ENCODE measurements around the gene MAGI1.
A peak's percentile ranks its signal among the peaks of the same experiment; 100 is the strongest.

MAGI1 gene

DNA sequence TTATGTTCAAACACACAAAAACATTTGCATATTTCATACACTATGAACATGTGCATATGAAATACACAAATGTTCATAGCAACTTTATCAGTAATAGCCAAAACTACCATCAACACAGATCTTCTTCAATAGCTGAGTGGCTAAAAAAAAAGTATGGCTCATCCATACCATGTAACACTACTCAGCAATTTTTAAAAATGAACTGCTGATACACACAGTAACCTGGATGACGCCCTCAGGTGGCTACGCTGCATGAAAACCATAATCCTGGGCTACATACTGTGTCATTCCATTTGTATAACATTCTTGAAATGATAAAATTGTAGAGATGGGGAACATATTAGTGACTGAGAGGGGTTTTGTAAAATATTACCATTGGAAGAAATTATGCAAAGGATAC lies 243.6 kb downstream of the MAGI1 start:
- DNase-seq (ENCODE audit: low spot score): no peak

DNA sequence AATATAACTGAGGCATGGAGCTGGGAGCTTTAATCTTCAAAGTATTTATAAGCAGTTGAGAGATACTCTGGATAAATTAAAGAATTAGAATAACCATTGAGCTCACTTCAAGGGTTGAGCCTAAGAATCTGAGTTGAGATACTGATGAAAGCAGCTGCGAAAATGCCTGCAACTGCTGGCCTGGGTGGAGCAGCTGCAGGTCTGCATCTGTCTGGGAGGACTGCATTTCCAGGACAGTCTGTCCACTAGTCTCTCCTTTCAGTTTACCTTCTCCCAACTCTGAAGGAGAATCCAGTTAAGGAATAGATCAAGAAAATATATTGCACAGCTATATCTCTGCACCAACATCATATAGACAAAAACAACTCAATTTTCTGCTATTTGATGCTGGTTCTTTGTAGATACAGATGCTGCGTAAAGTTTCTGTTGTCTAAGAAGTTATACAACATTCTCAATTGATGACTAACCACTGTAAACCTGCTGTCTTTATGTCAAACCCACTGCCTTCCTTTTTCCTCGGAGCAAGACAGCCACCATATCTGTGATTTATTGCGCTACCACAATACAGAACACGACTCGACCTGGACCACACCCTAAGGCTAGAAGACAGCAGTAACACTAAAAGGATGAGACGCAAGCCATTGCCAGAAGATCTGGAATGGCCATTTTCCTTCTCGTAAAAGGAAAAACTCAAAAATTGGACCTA lies 245.1 kb downstream of the MAGI1 start:
- no peak for DNase-seq (ENCODE audit: low spot score)

DNA sequence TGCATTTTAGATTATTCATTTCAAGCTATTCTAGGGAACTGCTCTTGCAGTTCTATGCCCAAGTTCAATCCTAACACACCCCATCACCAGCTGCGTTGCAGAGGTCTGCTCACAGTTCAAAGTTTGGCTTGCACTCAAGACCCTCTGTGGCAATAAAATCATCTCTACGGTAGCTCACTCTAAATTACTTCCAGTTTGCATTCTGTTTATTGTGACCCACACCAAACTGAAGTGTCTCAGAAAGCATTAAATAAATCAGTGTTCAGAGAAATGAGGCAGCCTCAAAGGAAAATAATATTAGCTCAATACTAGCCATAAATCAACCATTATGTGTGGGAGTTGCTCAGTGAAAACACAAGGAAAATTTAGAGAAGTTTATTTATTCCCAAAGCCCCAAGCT lies 250.3 kb downstream of the MAGI1 start:
- no peak for DNase-seq (ENCODE audit: low spot score)

DNA sequence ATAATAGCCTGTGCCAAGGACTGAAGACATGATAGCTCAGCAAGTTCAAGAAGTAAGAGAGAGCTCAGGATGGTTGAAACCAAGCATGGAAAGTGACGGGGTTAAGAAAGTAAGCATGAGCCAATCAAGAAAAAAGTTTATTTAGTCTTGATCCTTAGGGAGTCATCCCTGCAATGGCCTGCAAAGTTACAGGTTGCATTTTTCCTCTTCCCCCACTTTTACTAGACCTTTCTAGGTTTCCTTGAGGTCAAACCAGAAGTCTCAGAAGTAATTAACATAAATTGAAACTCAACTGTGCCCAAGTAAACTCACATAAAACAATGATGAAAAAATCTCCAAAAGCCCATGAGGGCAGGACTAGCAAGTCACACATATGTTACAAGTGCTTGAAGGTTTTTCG lies 250.9 kb downstream of the MAGI1 start:
- DNase-seq (ENCODE audit: low spot score): no peak

DNA sequence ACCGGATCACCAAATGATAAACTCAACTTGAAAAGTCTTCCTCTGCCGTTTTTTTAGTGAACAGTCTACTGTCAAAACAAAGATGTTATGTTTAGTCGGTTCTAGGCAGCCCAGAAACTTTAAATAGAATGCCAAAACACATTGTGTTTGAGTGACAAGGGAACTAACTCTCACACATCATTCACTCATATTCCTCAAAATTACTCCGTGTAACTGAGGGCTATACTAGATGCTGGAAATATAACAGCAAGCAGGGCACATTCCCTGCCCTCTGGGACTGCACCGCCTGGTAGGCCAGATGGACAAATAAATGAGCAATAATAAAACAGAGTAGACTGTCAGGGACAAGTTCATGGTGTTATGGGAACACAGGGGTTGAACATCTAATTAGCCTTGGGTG lies 251.4 kb downstream of the MAGI1 start:
- no peak for DNase-seq (ENCODE audit: low spot score)

DNA sequence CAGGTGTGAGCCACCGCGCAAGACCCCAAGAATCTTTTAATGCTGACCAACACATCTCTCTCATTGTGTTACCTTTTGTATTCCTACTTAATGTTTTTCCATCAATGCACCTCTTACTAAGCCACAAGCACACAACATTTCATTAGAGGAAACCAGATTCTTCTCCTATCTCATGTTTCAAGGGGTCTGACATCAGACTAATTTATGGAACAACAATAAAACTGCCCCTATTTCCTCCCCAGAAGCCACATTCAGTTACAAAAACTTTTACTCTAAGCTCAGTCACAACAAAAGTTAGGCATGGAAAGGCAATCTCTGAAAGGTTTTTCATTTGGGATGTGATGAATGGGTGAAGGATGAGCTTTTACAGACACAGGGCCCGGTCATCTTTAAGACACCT lies 251.8 kb downstream of the MAGI1 start:
- no peak for DNase-seq (ENCODE audit: low spot score)

DNA sequence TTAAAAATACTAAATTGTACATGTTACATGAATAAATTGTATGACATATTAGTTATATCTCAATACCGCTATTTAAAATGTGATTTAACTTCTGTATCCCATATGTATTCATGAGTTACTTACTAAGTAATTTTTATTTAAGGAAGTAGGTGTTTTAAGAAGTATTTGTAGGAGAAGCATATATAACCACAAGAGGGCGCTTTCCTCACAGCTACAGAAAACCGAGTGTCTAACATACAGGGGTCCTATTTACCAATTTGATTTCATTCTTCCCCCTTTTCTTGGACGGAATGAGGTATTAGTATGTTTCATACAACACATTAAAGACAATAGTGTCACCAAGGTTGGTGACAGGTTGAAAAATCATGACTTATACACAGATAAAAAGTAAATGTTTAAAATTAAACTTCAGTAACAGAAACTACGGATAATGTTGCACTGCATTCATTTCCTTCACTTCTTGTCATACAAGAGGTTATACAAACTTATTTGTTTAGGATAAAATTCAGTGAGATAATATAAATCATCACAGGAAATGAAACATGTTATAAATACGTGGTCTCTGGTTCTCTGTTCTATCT lies 253.6 kb downstream of the MAGI1 start:
- peak; percentile 30 for DNase-seq (ENCODE audit: low spot score)

DNA sequence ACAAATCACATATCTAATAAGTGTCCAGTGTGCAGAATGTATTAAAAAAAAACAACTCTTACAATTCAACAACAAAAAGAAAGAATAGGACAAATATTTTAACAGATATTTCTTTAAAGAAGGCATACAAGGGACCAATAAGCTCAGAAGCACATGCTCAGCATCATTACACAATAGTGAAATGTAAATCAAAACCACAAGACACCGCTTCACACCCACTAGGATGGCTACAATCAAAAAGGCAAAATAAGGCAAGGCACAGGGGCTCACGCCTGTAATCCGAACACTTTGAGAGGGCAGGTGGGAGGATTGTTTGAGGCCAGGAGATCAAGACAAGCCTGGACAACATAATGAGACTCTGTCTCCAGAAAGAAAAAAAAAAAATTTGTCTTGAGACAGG lies 255.6 kb downstream of the MAGI1 start:
- DNase-seq (ENCODE audit: low spot score): no peak

DNA sequence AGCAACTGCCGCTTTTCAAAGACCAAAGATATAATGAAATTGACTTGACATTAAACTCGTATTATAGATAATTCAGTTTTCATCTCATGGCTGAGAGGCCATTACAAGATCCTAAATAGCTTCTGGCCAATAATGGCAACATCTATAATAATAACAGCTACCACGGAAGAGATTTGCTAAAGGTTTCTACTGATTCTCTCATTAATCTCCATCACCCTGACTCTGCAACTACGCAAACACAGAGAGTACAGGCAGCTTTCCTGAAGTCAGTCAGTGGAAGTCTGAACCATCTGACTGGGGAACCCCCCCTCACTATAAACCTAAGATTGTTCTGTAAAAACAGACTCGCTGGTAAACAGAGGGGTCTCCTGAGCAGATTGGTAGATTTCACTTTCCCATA lies 257.1 kb downstream of the MAGI1 start:
- DNase-seq (ENCODE audit: low spot score): no peak

DNA sequence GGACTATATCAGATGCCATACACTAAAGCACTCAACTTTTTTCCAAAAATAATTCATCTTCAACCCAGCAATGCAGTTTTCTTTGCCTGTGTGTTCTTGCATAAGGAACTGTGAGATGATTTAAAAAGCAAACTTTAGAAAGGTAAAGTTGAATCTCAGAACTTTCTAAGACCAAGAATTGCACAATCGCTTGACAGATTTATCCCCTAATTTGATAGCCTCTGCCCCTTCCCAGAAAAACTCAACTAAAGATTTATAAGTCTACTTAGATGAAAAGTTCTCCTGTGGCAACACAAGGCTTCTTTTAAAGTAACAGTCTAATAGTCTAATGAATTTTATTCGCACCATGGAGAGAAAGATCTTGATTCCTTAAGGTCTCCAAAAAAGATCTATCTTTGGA lies 259.3 kb downstream of the MAGI1 start:
- DNase-seq (ENCODE audit: low spot score): no peak

DNA sequence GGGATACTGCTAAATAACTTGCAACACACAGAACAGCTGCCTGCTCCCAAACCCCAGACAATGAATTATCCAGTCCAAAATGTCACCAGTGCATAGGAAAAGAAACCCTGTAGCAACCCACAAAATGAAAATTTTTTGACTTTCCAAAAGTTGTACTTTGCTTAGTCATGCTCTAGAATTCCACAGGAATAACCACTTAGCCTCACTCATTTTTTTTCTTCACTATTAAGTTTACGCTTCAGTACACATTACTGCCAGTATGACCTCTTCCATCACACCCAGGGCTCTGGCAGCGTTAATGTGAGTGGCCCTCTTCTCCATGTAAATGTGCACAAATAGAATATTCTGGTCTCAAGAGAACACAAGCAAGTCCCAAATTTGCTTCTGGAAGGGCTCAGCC lies 259.8 kb downstream of the MAGI1 start:
- no peak for DNase-seq (ENCODE audit: low spot score)

DNA sequence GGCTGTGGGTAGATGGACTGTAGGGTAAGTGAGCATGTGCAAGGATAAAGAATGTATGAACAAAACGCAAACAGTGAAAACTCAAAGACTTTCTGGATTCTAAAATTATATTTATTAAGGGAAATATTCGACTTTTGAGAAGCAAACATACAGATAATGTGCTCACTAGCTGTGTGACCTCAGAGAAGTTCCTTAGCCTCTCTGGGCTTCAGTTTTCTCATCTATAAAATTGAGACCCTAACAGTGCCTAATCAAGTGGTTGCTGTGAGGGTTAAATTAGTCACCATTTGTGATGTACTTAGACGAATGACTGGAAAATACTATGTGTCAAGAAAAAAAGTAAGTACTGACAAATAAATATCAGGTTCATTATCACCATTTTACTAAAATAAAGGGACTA lies 261.7 kb downstream of the MAGI1 start:
- no peak for DNase-seq (ENCODE audit: low spot score)

DNA sequence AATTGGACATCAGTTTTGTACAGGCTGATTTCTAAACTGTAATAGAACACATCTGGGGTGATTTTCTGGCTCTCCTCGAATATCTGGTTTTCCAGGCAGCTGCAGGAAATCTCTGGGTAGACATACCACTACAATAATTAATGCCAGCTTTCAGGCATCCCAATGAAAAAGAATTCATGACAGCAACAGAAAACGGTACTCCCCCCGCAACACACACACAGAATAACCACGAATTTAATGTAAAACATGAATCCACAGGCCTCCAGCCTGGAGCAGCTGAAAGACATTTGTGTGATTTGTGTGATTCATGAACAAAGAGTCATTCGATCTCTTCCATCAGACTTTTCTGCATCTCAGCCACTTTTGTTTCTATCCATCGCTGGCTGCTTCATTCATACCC lies 262.2 kb downstream of the MAGI1 start:
- no peak for DNase-seq (ENCODE audit: low spot score)

DNA sequence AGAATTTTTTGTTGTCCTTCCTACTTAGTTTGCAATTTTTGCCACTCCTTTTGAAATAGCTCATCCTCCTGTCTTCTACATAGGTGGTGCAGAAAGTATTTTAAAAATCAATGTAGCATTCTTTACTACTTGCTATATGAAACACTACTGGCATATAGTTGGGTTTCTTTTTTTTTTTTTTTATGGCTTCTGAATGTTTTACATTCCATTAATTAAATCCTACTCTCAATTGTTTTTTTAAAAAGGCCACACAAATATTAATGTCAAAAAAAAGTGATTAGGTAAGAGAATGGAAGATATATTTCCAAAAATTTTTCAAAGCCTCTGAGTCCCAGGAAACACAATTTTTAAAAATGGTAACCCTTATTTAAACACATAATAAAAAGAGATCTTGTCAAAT lies 262.6 kb downstream of the MAGI1 start:
- no peak for DNase-seq (ENCODE audit: low spot score)

DNA sequence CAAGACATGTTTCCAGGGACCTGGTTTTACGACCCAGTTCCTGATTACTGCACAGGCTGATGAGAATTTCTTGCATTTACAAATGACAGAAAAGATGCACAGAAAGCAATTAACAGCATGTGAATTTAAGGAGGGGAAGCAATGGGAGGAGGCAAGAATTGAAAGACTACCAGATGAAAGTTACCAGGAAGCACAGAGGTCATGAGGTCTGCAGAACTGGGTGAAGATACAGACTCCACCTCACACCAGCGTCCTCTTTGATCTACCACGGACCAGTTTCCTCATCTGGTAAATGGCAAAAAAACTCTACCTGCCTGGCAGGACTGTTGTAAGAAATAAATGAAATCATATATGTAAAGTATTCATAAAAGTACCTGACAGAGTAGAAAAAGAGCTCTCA lies 266.0 kb downstream of the MAGI1 start:
- DNase-seq (ENCODE audit: low spot score): no peak

DNA sequence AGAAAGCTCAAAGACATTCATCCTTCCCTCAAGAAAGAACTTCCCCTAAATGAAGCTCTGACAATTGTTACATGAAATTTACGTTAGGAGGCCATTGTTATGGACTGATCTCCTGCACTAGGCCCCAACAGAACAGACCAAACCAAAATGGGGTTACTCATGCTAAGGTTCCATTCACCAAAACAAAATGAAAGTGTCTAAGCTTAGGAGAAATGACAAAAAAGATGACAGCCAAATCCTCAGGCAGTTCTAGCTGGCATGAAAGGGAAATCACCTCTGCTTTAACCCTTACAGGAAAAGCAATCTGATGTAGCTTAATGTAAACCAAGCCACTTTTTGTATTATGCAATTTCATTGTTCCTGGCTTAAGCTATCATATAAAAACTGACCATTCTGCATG lies 271.2 kb downstream of the MAGI1 start:
- no peak for DNase-seq (ENCODE audit: low spot score)

DNA sequence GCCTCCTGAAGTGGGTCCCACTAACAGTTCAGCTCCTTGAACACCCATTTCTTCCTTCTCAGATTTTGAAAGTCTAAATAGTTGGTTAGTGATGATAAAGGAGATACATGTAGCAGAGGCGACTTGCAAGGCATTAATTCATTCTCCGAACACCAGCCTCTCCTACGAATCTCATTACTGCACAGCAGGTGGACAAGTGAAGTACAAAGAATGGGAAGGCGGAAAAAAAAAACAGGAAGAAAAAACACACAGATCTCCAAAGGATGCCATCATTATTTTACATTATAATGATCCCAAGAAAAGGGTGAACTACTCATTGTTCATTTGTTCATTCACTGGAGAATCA lies 276.5 kb downstream of the MAGI1 start:
- DNase-seq (ENCODE audit: low spot score): no peak

DNA sequence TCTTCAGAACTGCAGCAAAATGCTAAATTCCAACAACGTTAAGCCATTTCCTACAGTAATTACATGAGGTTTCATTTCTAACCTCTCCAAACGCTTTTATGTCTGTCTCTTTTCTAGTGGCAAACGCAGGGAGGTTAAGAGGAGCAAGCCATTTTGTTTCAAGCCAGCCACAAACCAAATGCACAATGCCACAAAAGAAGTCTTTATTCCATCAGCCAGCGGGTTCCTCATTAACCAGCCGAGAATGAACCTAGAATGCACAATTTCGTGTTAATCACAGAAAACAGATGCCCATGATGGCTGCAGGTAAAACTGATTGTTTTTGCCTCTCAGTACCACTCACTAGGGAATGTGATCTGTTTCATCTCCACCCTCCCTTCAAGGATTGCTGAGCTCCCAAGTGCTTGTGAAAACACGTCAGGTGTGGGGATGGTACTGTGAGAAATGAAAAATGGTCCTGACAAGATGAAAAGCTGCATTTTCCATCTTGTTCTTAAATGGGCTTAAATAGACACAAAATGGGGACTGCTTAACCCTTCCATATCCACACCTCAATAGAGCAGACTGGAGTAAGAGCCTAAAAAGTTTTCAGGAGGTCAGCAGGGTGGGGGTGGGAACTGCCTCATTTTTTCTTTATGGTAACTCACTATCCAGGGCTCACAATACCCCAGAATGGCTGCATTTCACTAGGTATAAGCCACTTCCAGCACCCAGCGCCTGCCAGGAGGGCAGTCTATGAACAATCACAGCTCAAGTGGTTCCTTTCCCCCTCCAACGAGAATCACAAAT lies 277.1 kb downstream of the MAGI1 start:
- no peak for DNase-seq (ENCODE audit: low spot score)

DNA sequence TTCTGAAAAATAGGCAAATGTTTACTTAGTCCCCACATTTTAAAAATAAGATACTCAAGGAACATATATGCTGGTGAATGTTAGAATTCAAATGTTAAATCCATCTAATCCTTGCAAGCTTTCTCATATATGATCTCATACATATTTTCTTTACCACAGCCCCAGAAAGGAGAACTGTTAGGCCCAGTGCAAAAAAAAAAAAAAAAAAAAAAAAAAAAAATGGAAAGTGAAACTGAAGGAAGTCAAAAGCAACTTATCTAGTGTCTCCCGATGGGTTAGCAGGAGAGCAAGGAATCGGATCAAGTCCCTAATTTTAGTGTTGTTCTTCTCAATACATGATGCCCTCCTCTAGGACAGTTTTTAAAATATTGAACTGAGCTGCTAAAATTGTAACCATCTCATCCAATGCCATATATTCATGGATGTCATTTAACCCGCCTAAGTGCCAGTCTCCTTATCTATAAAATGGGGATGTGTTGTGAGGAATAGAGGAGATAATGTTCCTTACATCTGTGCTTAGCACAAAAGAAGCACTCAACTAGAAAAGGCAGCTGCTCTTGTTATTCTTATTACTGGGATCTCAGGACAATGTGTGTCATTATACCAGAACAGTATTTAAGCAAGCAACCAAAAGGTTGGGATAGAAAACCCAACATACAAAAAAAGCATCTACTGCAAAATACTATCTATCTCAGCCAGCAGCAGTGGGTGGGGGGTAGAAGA lies 279.7 kb downstream of the MAGI1 start:
- DNase-seq (ENCODE audit: low spot score): no peak

DNA sequence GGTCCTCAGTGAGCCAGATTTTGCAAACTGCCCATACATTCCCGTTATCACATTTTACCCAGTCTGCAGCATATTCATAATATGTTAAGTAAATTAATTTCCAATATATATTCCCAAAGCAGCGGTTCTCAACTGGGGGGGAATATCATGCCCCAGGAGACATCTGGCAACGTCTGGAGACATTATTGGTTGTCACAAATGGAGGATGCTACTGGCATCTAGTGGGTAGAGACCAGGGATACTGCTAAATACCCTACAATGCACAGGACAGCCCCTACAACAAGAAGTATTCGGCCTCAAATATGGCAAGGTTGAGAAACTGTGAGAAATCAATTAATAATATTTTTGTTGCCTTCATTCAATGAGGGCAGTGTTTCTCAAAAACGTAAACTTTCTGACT lies 280.3 kb downstream of the MAGI1 start:
- no peak for DNase-seq (ENCODE audit: low spot score)

DNA sequence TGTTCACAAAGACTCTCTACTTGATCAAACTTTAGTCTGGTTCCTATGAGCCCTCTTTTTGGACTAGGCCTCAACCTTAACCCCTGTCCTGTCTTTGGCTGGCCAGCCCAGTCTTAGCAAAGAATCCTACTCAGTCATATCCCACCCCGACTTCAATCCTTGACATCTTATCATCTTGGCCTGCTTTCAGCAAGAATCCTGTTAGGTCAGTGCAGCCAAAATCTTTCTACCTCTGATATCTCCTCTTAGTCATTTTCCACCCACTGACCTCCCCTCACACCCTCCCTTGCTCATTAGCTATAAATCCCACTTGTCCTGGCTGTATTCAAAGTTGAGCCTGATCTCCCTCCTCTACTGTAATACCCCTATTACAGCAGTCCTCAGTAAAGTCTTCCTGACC lies 286.1 kb downstream of the MAGI1 start:
- DNase-seq (ENCODE audit: low spot score): no peak

DNA sequence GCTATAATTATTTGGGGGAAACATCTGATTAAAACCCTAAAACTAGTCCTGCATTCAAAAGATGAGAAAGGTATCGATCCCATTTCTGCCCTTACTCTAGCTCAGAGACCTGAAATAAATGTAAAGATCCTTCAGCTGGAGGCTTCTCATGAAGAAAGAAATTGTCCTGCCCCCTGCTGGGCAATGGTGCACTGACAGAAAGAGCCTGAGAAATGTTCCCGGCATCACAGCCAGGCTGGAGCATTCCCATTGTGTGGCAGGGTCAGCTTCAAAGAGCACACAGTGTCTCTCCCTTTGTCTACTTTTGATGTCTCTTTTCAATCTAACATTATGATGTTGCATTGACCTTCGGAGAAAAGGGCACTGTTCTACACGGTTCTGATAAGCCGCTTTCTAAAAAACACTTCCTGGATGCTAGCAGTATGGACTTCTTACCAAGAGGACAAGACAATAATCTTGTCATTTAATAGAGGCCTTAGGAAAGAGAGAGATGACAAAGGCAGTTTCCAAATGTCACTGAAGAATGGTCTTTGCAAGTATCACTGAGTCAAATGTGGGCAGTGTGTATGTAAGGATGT lies 287.5 kb downstream of the MAGI1 start:
- peak; percentile 28 for DNase-seq (ENCODE audit: low spot score)

DNA sequence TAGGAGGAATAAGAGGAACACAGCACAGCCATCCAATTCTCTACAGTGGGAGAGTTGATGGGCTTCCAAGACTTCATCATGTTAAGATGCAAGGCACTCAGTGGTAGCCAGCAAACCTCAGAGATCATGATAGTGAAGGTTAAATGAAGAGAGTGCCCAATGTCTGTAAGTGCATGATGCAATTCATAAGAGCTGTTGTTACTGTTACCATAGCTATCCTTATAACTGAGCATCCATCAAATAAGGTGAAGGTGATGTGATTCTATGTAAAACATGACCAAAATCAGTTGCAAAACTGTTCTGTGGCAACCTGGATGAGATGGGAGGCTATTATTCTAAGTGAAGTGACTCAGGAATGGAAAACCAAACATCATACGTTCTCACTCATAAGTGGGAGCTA lies 289.7 kb downstream of the MAGI1 start:
- DNase-seq (ENCODE audit: low spot score): no peak
